Activated CD4-positive, alpha-beta T cell treated with anti-CD3 and anti-CD28 coated beads, Interleukin-2, Interleukin-4, amounts not matched to agents 100 ng/mL and 50 ng/mL, durations not matched to agents 16 hours and 8 hours (primary cell): ENCODE measurements around the gene MAMDC2.
"Not testable (repeated sequence)": the region's sequence is repeated elsewhere in the genome, so short reads cannot be mapped to it uniquely, and the experiment has no call there.

Source experiments
- DNase-seq: peaks from one replicate; pipeline ENCODE4 v3.0.0-alpha.2; 2020; ENCODE audit warnings: low spot score

MAMDC2 gene

DNA sequence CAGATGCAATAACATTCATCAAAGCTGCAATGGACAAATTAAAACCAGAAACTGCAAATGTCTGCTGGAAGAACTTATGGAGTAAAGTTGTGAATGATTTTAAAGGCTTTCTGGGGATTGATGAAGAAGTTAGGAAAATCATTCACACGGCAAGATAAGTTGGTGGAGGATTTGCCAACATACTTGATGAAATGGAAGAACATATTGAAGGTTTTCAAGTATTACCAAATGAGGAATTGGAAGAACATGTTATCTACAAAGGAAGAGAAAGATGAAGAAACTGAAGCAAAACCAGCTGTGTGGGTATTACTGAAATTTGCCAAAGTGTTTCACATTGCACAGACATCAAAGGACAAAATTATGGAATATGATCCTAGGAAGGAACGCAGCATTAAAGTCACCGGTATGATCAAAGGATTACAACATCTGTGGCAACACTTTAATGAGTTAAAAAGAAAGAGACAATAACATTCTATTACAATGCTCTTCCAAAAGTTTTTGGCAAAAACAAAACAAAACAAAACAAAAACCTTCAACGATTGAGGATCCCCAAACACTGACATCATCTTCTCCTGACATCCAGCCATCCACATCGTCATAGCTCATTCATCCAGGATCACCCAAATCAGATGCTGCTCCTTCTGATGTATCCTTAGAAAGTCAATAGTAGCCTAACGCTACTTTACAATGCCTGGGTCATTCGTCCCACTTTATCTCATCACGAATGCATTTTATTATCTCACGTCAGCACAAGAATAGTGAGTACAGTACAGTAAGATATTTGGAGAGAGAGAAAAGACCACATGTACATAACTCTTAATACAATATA, 153.8 kb downstream of the MAMDC2 start:
- no peak for DNase-seq

DNA sequence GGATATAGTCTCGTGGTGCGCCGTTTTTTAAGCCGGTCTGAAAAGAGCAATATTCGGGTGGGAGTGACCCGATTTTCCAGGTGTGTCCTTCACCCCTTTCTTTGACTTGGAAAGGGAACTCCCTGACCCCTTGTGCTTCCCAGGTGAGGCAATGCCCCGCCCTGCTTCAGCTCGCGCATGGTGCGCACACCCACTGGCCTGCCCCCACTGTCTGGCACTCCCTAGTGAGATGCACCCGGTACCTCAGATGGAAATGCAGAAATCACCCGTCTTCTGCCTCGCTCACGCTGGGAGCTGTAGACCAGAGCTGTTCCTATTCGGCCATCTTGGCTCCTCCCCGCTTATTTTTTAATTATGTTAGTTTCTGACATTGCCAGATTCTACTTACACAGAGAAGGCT, 161.1 kb downstream of the MAMDC2 start:
- DNase-seq, result not testable (repeated sequence)

DNA sequence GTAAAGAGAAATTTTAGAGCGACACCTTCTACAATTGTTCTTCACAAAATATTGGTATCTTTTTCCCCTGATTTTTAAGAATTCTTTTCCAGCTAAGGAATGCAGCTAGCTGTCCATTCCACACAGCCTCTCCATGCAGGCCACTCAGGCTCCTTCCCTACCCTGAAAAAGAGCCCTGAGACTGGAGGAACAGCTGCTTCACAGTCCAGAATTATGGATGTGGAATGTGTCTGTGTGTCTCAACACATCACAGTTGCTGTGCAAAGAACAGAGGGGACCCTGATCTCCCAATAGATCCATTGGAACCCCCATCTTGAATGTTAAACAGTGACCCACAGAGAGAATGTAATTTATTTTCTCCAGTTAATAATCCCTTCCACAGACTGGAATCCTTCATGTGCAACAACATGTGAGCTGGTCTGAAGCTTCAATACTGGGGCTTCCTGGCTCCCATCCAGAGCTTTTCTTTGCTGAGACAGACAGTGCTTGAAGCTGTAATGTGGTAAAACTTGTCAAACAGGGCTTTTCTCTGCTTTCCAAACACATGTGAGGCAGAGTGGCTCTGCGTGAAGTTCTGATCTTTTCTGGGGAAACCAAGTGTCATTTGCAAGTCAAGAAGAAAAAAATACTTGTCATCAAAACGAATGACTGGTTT, 161.8 kb downstream of the MAMDC2 start:
- no peak for DNase-seq

DNA sequence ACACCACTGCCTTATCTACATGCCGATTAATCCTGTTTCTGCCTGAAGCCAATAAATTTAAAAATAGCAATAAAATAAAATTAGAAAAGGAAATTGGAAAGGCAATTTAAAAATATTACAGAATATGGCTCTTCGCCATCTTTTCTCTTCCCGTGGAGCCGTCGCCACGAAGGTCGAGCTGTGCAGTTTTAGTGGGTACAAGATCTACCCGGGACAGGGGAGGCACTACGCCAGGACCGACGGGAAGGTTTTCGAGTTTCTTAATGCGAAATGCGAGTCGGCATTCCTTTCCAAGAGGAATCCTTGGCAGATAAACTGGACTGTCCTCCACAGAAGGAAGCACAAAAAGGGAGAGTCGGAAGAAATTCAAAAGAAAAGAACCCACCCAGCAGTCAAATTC, 173.4 kb downstream of the MAMDC2 start:
- DNase-seq, result no peak

DNA sequence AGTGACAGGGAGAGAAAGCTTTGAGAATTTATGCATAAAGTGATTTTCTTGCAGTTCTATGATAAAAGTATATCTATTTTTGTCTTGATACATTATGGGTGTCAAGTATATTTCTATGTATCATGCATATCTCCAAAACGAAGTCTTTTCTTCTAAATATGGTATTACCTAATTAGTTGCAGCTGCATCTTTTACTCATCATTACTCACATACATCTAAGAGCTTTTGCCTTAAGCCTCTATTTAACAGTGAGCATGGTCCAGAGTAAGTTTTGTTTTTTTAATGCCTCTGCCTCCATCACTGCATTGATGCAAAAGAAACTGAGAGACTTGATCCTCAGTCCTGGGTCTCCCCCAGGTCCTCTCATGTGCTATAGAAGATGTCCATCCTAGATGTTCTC, 175.1 kb downstream of the MAMDC2 start:
- DNase-seq, result no peak

DNA sequence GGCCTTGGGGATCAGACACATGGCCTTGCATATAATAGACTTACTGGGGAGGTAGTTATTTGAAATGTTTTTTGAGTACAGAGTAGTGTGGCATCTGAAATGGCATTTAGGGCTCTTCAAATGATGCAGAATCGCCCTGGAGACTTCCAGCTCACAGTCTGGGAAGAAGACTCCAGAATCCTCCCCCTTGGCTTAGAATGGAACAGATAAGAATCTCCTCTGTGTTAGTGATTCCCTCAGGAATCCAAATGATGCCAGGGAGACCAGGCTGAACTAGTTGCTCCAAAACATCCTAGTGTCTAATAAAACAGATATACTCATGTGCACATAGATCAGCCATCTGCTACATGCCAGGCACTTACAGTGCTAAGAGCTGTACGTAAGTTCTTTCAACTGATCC, 176.6 kb downstream of the MAMDC2 start:
- DNase-seq, result no peak

DNA sequence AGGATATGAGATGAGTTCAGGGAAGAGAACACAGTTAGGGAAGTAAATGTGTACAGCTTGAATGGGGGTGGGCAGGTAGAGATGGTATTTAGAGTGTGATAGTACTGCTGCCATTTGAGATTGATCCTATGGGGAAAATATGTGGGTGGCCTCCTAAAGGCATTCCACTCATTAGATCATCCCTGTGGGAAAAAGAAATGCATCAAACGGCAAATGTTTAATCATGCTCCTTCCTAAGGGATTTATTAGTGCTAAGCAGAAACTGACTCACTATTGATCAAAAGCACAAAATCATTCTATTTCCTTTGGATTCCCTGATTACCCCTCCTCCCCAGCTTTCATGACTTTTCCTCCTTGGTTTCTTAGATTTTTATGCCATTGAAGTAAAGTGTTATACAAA, 178.7 kb downstream of the MAMDC2 start:
- DNase-seq, result no peak

DNA sequence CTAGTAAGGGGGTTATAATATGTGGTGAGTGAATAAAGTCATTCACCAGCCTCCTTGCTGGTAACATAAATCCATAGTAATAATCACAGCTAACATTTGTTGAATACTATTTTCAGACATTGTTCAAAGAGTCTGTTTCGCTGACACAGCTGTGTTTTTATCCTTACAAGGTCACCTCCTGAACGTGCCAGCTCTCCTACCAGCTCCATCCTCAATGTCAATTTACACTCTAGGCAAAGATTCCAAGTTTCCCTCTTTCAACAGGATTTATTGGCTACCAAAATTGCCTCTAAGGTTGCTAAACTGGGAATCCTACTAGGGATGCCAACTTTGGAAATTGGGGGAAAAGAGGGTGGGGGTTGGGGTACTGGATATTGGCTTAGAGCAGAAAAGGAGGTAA, 184.5 kb downstream of the MAMDC2 start:
- no peak for DNase-seq

DNA sequence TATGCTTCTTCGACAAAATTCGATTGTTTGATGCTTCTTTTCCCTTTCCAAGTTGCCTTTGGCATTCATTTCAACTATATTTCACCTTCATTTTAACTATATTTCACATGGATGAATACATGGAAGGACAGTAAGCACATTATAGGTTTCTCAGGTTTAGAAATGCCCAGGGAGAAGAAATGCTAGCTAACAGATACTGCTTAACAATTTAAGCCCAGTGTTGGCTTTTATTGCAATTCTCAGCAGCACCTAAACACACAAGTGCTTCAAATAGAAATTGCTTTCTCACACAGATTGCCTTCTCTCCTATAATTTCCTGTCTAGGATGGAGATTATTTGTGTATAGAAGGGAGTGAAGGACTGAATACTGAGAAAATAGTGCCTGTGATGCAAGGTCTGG, 185.0 kb downstream of the MAMDC2 start:
- no peak for DNase-seq

DNA sequence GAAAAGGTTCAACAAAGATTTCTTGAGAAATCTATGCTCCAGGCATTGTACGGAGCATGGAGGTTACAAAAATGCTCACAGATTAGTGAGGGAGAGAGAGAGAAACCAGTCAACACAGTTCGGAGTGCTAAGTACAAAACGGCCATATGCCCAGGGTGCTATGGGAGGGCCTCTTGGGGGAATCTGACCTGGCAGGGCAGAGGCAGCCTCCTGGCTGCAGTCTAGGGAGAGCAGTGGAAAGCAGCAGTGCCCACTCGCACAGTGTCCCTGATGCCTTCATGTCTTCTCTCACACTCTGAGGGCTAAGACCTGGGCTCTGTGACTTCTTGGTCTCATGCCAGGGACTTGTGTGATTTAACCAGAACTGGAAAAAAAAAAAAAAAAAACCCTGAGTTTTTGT, 185.4 kb downstream of the MAMDC2 start:
- no peak for DNase-seq

DNA sequence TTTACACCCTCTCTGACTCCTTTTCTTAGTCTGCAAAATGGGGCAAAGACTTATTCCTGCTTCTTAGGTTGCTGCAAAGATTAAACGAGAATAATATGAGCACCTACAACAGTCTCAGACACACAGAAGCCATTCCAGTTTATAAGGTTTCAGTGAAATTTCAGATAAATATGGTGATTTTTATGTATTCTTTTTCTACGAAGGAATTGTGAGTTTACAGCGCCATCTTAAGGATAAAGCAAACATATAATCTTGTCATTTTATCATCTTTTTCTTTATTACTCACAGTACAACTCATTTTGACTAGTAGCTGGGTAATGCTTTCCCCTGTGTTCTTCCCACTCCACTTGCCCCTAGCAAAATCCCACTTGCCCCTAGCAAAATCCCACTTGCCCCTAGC, 185.9 kb downstream of the MAMDC2 start:
- DNase-seq, result no peak

DNA sequence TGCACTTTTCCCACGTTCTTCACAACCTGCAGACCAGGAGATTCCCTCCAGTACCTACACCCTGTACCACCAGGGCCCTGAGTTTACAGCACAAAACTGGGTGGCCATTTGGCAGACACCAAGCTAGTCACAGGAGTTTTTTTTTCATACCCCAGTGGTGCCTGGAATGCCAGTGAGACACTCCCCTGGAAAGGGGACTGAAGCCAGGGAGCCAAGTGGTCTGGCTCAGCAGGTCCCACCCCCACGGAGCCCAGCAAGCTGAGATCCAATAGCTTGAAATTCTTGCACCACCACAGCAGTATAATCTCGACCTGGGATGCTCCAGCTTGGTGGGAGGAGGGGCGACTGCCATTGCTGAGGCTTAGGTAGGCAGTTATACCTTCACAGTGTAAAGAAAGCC, 188.8 kb downstream of the MAMDC2 start:
- DNase-seq, result no peak

DNA sequence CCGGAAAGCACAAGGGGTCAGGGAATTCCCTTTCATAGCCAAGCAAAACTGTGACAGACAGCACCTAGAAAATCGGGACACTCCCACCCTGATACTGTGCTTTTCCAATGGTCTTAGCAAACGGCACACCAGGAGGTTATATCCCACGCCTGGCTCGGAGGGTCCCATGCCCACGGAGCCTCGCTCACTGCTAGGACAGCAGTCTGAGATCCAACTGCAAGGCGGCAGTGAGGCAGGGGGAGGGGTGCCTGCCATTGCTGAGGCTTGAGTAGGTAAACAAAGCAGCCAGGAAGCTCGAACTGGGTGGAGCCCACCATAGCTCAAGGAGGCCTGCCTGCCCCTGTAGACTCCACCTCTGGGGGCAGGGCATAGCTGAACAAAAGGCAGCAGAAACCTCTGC, 190.6 kb downstream of the MAMDC2 start:
- DNase-seq, result not testable (repeated sequence)

DNA sequence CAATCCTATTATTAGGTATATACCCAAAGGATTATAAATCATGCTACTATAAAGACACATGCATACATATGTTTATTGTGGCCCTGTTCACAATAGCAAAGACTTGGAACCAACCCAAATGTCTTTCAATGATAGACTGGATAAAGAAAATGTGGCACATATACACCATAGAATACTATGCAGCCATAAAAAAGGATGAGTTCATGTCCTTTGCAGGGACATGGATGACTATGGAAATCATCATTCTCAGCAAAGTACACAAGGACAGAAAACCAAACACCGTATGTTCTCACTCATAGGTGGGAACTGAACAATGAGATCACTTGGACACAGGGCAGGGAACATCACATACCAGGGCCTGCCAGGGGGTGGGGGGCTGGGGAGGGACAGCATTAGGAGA, 202.3 kb downstream of the MAMDC2 start:
- DNase-seq, result not testable (repeated sequence)

DNA sequence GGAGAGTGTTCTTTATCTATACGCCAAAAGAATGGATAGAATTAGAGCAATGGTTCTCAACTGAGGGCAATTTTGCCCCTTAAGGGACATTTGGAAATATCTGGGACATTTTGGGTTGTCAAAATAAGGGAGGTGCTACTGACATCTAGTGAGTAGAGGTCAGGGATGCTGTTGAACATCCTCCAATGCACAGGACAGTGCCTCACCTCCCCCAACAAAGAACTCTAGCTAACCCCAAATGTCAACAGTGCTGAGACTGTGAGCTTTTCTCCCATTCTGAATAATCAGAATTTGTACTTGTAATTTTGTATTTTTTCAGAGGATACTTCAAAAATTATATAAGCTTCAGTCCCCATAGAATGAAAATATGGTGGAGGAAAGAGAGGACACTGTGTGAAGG, 206.6 kb downstream of the MAMDC2 start:
- no peak for DNase-seq

DNA sequence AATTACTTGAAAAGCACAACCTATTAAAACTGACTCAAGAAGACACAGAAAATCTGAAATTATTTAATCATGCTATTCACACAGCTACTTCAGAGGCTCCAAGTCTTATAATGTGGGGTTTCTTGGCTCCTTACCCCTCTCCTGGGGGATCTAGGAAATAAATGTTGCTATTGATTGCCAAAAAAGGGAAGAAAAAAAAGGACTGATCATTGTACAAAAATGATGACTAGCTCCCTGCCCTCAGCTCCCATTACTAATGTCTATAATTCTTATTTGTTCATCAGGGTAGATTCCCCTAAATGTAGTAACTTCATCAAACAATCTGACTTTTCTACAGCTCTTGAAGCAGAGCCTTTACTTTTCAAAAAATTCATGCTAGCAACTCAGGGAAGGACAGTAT, 211.8 kb downstream of the MAMDC2 start:
- DNase-seq, result no peak

DNA sequence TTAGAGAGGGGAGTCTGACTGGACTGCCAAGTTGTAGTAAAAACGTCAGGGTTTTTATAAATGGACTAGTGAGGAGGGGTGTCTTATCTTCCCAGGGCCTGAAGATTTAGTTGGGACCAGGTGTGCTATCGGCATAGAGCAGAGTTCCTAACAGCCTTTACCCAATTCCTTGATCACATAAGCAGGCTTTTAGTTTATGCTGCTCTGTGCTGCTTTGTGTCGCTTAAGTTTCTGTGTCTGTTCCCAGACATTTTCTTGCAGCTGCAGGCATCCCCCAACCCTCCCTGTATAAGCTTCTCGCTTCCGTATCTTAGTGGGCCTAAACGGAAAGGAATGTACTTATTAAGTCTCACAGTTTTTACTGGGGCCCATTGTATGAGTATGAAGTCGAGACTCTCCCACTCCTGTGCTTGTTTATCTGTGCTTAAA, 212.5 kb downstream of the MAMDC2 start:
- no peak for DNase-seq

DNA sequence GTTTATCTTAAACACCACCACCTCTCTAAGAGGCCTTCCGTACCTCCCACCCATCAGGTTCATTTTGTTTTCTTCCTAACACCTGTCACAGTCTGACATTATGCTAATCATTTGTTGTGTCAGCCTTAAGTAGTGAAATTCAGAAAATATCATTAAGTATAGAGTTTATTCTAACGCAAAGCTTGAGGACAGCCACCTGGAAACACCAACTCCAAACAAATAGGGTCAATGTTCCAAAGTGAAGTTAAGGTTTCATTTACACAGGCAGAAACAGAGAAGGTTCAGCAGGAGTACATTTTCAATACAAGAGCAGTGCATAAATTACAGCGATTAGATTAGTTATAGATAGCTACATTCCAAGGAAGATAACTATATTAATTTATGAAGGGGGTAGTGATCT, 213.9 kb downstream of the MAMDC2 start:
- DNase-seq, result no peak

DNA sequence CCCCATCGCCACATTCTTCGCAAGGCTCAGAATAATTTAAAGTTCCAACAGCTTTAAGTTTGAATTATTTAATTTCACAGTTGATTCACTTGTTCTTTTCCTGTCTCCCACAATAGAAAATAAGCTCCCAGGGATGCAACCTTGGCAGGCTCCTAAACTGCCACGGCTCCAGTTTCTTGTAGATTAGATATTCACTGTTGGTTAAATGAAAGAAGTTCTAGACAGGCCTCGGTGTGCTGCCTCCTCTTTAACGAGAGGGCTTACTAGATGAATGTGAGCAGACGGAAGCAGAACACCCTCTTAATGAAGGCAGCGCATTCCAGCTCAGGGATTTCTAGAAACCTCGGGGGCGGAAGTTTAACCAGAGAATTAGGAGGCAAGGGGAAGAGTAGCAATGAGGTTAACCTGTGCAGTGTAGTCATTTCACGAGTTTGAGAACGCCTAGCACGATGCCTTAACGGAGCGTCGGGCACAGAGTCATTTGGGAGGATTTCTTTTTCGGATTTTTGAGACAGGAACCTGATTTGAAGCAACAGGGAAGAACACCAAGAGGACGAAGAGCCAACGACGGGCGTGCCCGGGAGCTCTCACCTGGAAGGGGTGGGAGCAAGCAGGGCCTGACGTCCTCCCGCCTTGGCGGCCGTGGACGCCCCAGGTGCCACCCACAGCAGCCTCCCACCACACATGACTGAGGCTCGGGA, 214.5 kb downstream of the MAMDC2 start:
- peak; percentile 53 for DNase-seq

DNA sequence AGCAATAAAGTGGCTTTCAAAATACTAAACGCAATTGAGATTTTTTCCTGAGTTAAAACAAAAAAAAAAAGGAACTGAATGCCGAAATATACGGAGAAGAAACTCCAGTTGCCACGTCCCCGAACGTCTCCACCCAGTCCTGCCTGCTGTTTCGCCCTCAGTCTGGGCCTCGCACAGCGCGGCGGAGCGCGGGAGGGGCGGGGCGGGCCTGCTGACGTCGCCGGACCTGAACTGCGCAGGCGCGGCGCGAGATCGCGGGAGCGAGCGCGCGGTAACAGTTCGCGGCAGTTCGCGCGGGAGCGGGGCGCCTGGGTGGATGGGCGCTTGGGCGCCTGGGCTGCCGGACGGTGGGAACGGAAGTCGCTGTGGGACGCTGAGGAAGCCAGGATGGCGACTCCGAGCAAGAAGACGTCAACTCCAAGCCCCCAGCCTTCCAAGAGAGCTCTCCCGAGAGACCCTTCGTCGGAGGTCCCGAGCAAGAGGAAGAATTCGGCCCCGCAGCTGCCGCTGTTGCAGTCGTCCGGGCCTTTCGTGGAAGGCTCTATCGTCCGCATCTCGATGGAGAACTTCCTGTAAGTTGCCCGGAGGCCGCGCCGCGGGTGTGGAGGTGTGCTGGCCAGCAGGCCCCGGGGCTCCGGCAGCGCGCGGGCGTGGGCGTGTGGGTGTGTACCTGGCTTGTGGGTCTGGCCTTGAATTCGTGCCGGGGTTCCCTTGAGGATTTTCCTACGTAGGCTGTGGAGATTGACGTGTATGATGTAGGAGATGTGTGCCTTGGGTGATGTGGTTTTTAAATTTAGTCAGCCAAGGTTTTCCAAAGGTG, 215.3 kb downstream of the MAMDC2 start, which contains the start of gene SMC5:
Gene SMC5 (plus strand): TSS at position 287 of the 820 bp plus-strand sequence. CDS start 101 bp downstream, at position 388.
- DNase-seq, result peak; percentile 89

DNA sequence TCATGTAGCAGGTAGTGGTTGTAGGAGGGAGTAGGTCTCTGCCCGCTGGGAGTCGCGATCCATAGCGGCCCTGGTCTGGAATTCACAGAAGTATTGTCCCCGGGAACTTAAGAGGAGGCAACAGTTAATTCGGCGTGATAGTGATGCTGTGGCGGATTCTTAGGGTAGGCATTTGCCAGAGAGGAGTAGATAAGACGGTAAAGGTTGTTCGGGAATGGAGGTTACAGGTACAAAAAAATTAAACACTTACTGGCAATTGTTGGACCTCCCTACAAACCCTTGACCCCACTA, 215.8 kb downstream of the MAMDC2 start:
- DNase-seq, result no peak

DNA sequence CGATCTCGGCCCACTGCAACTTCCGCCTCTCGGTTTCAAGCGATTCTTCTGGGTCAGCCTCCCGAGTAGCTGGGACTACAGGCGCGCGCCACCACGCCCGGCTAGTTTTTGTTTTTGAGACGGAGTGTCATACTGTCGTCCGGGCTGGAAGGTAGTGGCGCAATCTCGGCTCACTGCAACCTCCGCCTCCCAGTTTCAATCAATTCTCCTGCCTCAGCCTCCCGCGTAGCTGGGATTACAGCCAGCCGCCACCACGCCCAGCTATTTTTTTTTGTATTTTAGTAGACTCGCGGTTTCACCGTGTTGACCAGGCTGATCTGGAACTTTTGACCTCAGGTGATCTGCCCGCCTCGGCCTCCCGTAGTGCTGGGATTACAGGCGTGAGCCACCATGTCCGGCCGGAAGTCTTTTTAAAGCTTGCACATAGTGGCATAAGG, 216.4 kb downstream of the MAMDC2 start:
- no peak for DNase-seq
